HL-60 (cell line): ENCODE data around the gene ZYG11B.

Experiments
- CTCF ChIP-seq: IDR thresholded peaks from one replicate; pipeline ENCODE4 v1.5.1; 2011; ENCODE audit warnings: low read length, control low read depth, inconsistent platforms; ENCODE audit not compliant: insufficient read depth
- SPI1 ChIP-seq: IDR thresholded peaks from 2 replicates; pipeline ENCODE4 v1.6.1; 2012; ENCODE audit warnings: low read depth, mild to moderate bottlenecking, borderline replicate concordance

- no peak for TF ChIP-seq SPI1
- TF ChIP-seq CTCF, result no peak
Observed at GRCh38 chr1:52695627-52696026, 30.6 kb upstream of the ZYG11B start.
